Brain microvascular endothelial cell (primary cell): ENCODE data around the gene QRICH2.
"Not testable (repeated sequence)": the region's sequence is repeated elsewhere in the genome, so short reads cannot be mapped to it uniquely, and the experiment has no call there.

ENCODE experiments used
- DNase-seq: peaks from one replicate; pipeline ENCODE4 v3.0.0-alpha.2; 2020
- H3K27ac ChIP-seq: fragments of 250-450 bp; sonication (Bioruptor Pico); 2 replicates; pipeline ENCODE4 v1.5.1; 2020; ENCODE audit warnings: mild to moderate bottlenecking, moderate library complexity
- H3K27me3 ChIP-seq: fragments of 250-450 bp; sonication (Bioruptor Pico); replicated peaks from 2 replicates; pipeline ENCODE4 v1.5.1; 2020; ENCODE audit warnings: mild to moderate bottlenecking
- H3K36me3 ChIP-seq: fragments of 250-450 bp; sonication (Bioruptor Pico); replicated peaks from 2 replicates; pipeline ENCODE4 v1.5.1; 2020; ENCODE audit warnings: mild to moderate bottlenecking
- H3K4me3 ChIP-seq: 2 replicates; pipeline ENCODE4 v1.5.1; 2011; ENCODE audit warnings: low read depth, mild to moderate bottlenecking, control low read depth, low read length, moderate library complexity
- in situ Hi-C: cut with HindIII; loops from 2 replicates; pipeline ENCODE4 v1.10.0; 2017; ENCODE audit warnings: low sequenced_read_pairs, low pct_ligation_motif_present
- TF ChIP-seq, protein P1 (sequence below): IDR thresholded peaks from 2 replicates; pipeline ENCODE4 v1.5.1; 2011; ENCODE audit warnings: low read depth, mild to moderate bottlenecking, moderate library complexity, low read length, control low read depth, inconsistent platforms; ENCODE audit errors: missing control alignments

The QRICH2 gene

DNA sequence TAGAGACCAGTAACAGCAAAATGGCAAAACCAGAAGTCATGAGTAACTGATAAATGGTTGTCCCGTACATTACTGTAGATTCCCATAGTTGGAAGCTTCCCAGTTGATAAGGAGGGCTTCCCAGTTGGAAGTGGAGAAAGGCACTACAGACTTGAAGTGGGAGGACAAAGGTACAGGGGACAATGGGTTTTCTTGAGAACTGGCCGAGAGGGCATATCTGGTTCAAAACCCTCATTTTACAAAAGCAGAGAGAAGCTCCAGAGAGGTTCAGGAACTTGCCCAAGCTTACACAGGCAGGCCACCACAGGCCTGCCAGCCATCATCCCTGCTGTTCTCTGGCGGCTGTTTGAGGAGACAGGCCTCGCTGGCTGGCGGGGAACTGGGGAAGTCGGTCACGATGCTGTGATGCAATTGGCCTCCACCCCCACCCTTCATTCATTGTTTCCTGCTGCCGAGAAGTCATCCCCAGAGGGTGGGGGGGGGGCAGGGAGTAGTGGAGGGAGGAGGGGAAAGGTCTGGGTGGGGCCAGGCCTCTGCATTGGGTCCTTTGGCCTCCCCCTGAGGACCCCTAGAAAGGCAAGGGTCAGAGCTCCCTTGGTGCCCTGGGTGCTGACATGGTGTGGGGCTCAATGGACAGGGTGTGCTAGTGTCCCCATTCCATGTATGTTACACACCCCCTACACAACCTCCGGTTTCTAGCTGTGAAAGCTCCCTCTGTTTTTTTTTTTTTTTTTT, 39.9 kb downstream of the QRICH2 start:
- in situ Hi-C loops = loop anchor here (25.0 kb wide), 1 partner anchor 106 kb away; no protein-coding TSS in a partner anchor
- peak; percentile 71 for DNase-seq
- H3K4me3 ChIP-seq = peak overlapping the region; percentile 15
- H3K36me3 ChIP-seq = peaks cover 2% of the 10 kb centered on the region
- H3K27me3 ChIP-seq = no peaks in the 10 kb centered on the region
- peak overlapping the region; percentile 65 for H3K27ac ChIP-seq
- TF ChIP-seq, protein P1, sequence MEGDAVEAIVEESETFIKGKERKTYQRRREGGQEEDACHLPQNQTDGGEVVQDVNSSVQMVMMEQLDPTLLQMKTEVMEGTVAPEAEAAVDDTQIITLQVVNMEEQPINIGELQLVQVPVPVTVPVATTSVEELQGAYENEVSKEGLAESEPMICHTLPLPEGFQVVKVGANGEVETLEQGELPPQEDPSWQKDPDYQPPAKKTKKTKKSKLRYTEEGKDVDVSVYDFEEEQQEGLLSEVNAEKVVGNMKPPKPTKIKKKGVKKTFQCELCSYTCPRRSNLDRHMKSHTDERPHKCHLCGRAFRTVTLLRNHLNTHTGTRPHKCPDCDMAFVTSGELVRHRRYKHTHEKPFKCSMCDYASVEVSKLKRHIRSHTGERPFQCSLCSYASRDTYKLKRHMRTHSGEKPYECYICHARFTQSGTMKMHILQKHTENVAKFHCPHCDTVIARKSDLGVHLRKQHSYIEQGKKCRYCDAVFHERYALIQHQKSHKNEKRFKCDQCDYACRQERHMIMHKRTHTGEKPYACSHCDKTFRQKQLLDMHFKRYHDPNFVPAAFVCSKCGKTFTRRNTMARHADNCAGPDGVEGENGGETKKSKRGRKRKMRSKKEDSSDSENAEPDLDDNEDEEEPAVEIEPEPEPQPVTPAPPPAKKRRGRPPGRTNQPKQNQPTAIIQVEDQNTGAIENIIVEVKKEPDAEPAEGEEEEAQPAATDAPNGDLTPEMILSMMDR = no peak

DNA sequence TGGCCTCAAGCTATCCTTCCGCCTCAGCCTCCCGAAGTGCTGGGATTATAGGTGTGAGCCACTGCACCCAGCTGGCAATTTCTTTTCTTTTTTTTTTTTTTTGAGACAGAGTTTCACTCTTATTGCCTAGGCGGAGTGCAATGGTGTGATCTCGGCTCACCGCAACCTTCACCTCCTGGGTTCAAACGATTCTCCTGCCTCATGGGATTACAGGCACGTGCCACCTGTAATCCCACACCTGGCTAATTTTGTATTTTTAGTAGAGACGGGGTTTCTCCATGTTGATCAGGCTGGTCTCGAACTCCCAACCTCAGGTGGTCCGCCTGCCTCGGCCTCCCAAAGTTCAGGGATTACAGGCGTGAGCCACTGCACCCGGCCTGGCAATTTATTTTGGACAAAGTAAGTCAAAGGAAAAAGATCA, 40.5 kb downstream of the QRICH2 start:
- peak overlapping the region; percentile 65 for H3K27ac ChIP-seq
- not testable (repeated sequence) for H3K36me3 ChIP-seq, H3K27me3 ChIP-seq, H3K4me3 ChIP-seq, DNase-seq
- in situ Hi-C loops = loop anchor here (25.0 kb wide), 1 partner anchor 105 kb away; no protein-coding TSS in a partner anchor

DNA sequence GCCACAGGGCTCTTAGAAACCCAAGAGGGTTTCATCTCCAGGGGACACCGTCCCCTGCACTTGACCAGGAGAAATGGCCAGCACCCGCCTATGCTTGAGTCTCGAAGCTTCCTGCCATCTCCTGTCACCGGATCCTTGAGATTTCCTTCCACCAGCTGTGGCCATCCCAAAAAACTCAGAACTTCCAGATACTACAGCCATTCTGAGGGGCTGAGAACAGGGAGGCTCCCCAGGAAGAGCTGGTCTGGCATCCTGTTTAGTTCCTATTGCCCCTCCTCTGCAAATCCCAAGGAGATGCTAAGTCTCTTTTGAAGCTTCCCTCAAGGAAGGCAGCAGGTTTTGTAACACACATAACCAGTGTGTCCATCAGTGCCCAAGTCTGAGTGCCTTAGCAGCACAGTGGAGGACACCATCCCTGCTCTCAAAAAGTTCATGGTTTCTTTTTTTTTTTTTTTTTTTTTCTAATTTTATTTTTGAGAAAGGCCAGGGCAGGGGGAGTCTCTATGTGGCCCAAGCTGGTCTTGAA, 41.0 kb downstream of the QRICH2 start:
- H3K27me3 ChIP-seq = no peaks in the 10 kb centered on the region
- H3K27ac ChIP-seq = no peak overlapping the region
- peaks cover 2% of the 10 kb centered on the region for H3K36me3 ChIP-seq
- no peak for DNase-seq
- TF ChIP-seq, protein P1 = no peak
- peak overlapping the region; percentile 81 for H3K4me3 ChIP-seq
- in situ Hi-C loops = loop anchor here (25.0 kb wide), 1 partner anchor 105 kb away; no protein-coding TSS in a partner anchor

DNA sequence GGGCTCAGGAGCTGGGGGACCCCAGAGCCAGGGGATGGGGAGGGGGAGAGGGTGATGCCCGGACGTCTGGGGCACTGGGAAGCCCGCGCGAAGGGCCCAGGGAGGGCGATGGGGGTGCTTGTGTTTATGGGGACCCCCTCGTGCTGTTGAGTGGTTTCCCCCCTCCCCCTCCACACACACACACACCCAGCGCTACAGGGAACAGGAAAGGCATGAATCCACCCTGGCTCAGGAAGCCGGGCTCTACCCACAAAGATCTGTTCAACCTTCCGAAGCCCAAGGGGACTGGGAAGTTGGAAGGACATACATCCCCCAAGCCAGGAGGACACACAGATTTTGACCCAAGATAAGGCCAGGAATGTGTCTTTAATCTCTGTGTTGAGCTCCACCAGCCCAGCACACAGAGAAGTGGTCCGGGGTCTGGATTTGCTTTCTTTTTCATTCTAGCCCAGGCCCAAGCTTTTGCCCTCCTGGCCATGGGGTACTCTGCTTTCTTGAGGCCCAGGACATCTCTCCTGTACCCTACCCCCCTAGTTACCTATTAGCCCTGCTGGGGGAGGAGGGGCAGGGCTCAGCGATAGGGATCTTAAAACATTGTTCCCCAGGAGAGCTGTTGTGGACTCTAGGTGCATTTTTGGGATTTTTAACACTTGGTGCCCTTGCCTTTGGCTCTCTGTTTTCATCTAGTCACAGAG, 41.7 kb downstream of the QRICH2 start:
- Histone ChIP-seq H3K4me3 (peak overlapping the region; percentile 81), H3K27me3 (no peaks in the 10 kb centered on the region), H3K27ac (peak overlapping the region; percentile 89), H3K36me3 (peaks cover 2% of the 10 kb centered on the region)
- in situ Hi-C loops = loop anchor here (25.0 kb wide), 1 partner anchor 104 kb away; no protein-coding TSS in a partner anchor
- TF ChIP-seq, protein P1 = no peak
- DNase-seq = no peak

DNA sequence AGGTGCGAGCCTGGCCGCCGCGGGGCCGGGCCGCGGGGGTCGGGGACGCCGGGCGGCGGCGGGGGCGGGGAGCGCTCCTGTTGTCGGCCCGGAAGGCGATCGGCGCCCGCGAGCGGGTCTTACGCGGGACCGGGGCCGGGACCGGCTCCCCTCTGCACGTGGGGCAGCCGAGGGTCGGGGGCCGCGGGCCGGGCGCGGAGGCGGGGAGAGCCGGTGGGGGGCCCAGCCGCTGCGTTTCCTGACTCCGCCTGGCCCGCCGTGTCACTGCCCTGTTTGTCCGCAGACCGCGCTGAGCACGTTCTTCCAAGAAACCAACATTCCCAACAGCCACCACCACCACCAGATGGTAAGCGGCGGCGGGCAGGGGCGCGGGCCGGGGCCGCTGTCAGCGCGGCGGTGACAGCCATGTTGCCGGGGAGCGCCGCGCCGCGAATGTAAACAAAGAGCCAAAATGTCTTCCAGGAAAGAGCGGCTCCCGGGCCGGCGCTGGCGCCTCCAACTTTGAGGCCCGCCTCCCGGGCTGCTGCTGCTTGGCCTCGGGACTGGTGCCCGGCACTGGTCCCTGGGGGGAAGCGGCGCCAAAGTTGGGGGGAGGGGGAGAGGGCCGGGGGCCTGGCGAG, 42.3 kb downstream of the QRICH2 start:
- TF ChIP-seq, protein P1 = no peak
- H3K27me3 ChIP-seq = no peaks in the 10 kb centered on the region
- H3K27ac ChIP-seq = peak overlapping the region; percentile 89
- no peak for DNase-seq
- H3K4me3 ChIP-seq = peak overlapping the region; percentile 81
- in situ Hi-C loops = loop anchor here (25.0 kb wide), 1 partner anchor 103 kb away; no protein-coding TSS in a partner anchor
- H3K36me3 ChIP-seq = peaks cover 2% of the 10 kb centered on the region
